Upper lobe of right lung (tissue), 1 donor: Measurements from ENCODE around the gene ENO1. TPM values are rescaled to one million over a fixed set of nuclear protein-coding genes. Genes with fewer than 3 reads are reported as not detected.
"Not testable (repeated sequence)": the region's sequence is repeated elsewhere in the genome, so short reads cannot be mapped to it uniquely, and the experiment has no call there.

ENCODE experiments used
- ATAC-seq: fragments of 200-7000 bp; cut with Tn5 transposase; one replicate; pipeline ENCODE4 v1.9.1; 2020; ENCODE audit warnings: mild to moderate bottlenecking, moderate library complexity
- DNase-seq: peaks from one replicate; pipeline ENCODE4 v3.0.0-alpha.2; 2020
- H3K27ac ChIP-seq: fragments of 200-600 bp; one replicate; pipeline ENCODE4 v1.8.0; 2022
- H3K27me3 ChIP-seq: fragments of 200-600 bp; one replicate; pipeline ENCODE4 v1.8.0; 2022; ENCODE audit warnings: mild to moderate bottlenecking
- H3K36me3 ChIP-seq: fragments of 200-600 bp; one replicate; pipeline ENCODE4 v1.8.0; 2022
- H3K4me1 ChIP-seq: fragments of 200-600 bp; one replicate; pipeline ENCODE4 v1.8.0; 2022
- H3K4me3 ChIP-seq: fragments of 200-600 bp; one replicate; pipeline ENCODE4 v1.8.0; 2022; ENCODE audit warnings: mild to moderate bottlenecking
- H3K9me3 ChIP-seq: fragments of 200-600 bp; one replicate; pipeline ENCODE4 v1.8.0; 2022
- CTCF ChIP-seq: fragments of 200-600 bp; IDR thresholded peaks from one replicate; pipeline ENCODE4 v1.8.0; 2022; ENCODE audit warnings: antibody characterized with exemption
- intact Hi-C: fragments of 100-400 bp; cut with DNase I; formaldehyde crosslinking; loops from one replicate; pipeline ENCODE4 v1.11.0; 2022
- total RNA-seq: library from RNA; stranded (reverse); fragmentation: NEBNext Ultra II Directional; extraction: Animal tissue kit (Norgen Biotek cat#: 25700); gene quantifications from one replicate; pipeline ENCODE4 v1.2.1, GENCODE V29; 2021
- donor health status: DM: no; HTN: yes; CAD: no; lungs with severe emphysema.

Gene ENO1
- total RNA-seq, 1 donor from 2014 or later: 640 TPM

DNA sequence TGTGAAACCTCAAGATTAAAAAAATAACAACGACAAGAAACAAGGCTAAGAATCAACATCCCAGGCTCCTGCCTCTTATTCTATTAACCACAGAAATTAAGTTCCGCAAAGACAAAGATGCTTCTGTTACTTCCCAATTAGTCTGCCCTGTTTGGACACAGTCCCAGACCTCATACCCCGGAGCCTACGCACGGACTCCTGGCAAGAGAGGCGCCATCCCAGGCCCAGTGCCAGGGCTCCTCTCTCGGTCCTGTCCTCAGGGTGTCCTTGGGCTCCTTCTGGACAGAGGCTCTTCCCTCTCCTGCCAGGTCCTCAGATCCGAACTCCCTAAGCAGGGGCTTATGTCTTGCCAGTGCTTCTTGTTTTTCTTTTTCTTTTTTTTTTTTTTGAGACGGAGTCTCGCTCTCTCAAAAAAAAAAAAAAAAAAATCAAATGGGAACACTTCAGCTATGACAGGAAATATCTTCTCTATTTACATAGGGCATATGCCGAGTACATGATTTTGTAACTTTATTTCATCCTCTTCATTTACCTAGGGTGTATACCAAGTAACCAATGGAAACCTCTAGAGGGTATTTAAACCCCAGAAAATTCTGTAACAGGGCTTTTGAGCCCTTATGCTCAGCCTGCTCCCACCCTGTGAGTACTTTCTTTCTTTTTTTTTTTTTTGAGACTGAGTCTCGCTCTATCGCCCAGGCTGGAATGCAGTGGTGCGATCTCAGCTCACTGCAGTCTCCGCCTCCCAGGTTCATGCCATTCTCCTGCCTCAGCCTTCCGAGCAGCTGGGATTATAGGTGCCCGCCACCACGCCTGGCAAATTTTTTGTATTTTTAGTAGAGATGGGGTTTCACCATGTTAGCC is 11.7 kb upstream of the ENO1 start:
- Histone ChIP-seq H3K36me3 (no peaks in the 10 kb centered on the region), H3K4me3 (peak overlapping the region; percentile 8), H3K4me1 (peaks cover 12% of the 10 kb centered on the region), H3K27ac (peak overlapping the region; percentile 79), H3K9me3 (no peaks in the 10 kb centered on the region), H3K27me3 (no peaks in the 10 kb centered on the region)
- intact Hi-C loops: no loop called here
- TF ChIP-seq CTCF: no peak
- DNase-seq (peak; percentile 80), ATAC-seq (peak; percentile 90)

GRCh38 chr1:8889103-8889846 is 10.8 kb upstream of the ENO1 start:
- no peaks in the 10 kb centered on the region for H3K36me3 ChIP-seq
- peaks cover 12% of the 10 kb centered on the region for H3K4me1 ChIP-seq
- peak overlapping the region; percentile 79 for H3K27ac ChIP-seq
- H3K27me3 ChIP-seq: no peaks in the 10 kb centered on the region
- no peaks in the 10 kb centered on the region for H3K9me3 ChIP-seq
- ATAC-seq (peak; percentile 63), DNase-seq (peak; percentile 75)
- TF ChIP-seq CTCF: no peak
- intact Hi-C loops: no loop called here
- H3K4me3 ChIP-seq: no peak overlapping the region

GRCh38 chr1:8886589-8886988 is 8.1 kb upstream of the ENO1 start:
- no peak for TF ChIP-seq CTCF
- DNase-seq: no peak
- intact Hi-C loops: no loop called here
- Histone ChIP-seq H3K9me3 (no peaks in the 10 kb centered on the region), H3K27ac (no peak overlapping the region), H3K4me1 (peaks cover 13% of the 10 kb centered on the region), H3K27me3 (no peaks in the 10 kb centered on the region), H3K4me3 (no peak overlapping the region), H3K36me3 (no peaks in the 10 kb centered on the region)
- no peak for ATAC-seq

GRCh38 chr1:8886031-8886524 is 7.6 kb upstream of the ENO1 start:
- H3K36me3 ChIP-seq, ATAC-seq, H3K27ac ChIP-seq, H3K4me3 ChIP-seq, H3K9me3 ChIP-seq, DNase-seq, intact Hi-C loops, H3K27me3 ChIP-seq: not testable (repeated sequence)
- peaks cover 16% of the 10 kb centered on the region for H3K4me1 ChIP-seq

GRCh38 chr1:8884105-8884504 is 5.6 kb upstream of the ENO1 start:
- H3K36me3 ChIP-seq, H3K9me3 ChIP-seq, H3K27ac ChIP-seq, H3K27me3 ChIP-seq, H3K4me3 ChIP-seq, DNase-seq, ATAC-seq, intact Hi-C loops: not testable (repeated sequence)
- peaks cover 21% of the 10 kb centered on the region for H3K4me1 ChIP-seq

DNA sequence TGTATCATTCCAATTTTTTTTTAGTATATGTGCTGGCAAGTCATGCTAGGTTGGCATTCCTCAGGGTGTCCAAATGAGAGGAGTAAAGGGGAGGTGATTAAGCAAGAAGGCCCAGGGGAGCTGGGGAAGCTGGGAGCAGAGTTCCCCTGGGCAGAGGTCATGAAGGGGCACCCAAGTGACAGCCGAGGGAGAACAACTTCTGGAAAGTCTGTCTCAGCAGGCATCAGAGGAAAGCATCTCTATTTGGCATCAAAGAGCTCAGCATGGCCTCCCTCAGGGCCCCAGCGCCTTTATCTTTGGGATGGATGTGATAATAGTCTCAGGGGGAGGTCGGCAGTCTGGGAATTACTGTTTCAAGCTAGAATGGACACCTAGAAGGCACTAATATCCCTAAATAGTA is 5.0 kb upstream of the ENO1 start:
- no peak for ATAC-seq
- no peaks in the 10 kb centered on the region for H3K36me3 ChIP-seq
- no peak for TF ChIP-seq CTCF
- H3K27ac ChIP-seq: no peak overlapping the region
- no peaks in the 10 kb centered on the region for H3K9me3 ChIP-seq
- intact Hi-C loops: no loop called here
- H3K4me1 ChIP-seq: peaks cover 18% of the 10 kb centered on the region
- H3K27me3 ChIP-seq: no peaks in the 10 kb centered on the region
- no peak for DNase-seq
- no peak overlapping the region for H3K4me3 ChIP-seq
